Fibroblast of the aortic adventitia (primary cell): Measurements from ENCODE around the gene SLC37A1. TPM values are rescaled to one million over a fixed set of nuclear protein-coding genes. Genes with fewer than 3 reads are reported as not detected.

Source experiments
- DNase-seq: peaks from one replicate; pipeline ENCODE4 v3.0.0-alpha.2; 2010; ENCODE audit warnings: low read depth
- H3K4me3 ChIP-seq: 2 replicates; pipeline ENCODE4 v1.5.1; 2011; ENCODE audit warnings: low read depth, mild to moderate bottlenecking, control low read depth, low read length, moderate library complexity
- total RNA-seq: library from RNA; depleted of rRNA; stranded (reverse); fragments of >200 nt; gene quantifications from 2 replicates; pipeline ENCODE4 v1.2.3, GENCODE V29; 2012; ENCODE audit warnings: low replicate concordance
- TF ChIP-seq, protein P1 (sequence below): IDR thresholded peaks from 2 replicates; pipeline ENCODE4 v1.5.1; 2011; ENCODE audit warnings: mild to moderate bottlenecking, low read length, control low read depth, inconsistent platforms; ENCODE audit not compliant: insufficient read depth

The SLC37A1 gene
- total RNA-seq, 1 donor = 0.27 TPM

DNA sequence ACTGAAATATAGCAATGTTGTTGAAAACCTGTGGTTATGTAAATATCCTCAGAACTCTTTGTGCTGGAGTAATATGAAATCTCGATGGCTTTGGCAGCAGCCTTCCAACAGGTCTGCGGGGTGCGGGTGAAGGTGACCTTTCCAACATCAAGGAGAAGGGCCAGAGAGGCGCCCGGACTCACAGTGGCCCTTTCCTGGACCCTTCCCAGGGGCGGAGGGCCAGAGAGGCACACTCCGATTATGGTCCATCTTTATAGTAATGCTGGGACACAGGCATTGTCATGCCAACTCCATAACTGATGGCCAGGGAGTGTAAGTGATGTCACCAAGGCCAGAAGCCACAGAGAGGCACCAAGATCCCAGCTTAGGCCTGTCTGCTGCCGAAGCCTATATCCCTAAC, 18.1 kb downstream of the SLC37A1 start:
- H3K4me3 ChIP-seq = no peak overlapping the region
- DNase-seq = no peak
- TF ChIP-seq, protein P1, sequence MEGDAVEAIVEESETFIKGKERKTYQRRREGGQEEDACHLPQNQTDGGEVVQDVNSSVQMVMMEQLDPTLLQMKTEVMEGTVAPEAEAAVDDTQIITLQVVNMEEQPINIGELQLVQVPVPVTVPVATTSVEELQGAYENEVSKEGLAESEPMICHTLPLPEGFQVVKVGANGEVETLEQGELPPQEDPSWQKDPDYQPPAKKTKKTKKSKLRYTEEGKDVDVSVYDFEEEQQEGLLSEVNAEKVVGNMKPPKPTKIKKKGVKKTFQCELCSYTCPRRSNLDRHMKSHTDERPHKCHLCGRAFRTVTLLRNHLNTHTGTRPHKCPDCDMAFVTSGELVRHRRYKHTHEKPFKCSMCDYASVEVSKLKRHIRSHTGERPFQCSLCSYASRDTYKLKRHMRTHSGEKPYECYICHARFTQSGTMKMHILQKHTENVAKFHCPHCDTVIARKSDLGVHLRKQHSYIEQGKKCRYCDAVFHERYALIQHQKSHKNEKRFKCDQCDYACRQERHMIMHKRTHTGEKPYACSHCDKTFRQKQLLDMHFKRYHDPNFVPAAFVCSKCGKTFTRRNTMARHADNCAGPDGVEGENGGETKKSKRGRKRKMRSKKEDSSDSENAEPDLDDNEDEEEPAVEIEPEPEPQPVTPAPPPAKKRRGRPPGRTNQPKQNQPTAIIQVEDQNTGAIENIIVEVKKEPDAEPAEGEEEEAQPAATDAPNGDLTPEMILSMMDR = no peak

DNA sequence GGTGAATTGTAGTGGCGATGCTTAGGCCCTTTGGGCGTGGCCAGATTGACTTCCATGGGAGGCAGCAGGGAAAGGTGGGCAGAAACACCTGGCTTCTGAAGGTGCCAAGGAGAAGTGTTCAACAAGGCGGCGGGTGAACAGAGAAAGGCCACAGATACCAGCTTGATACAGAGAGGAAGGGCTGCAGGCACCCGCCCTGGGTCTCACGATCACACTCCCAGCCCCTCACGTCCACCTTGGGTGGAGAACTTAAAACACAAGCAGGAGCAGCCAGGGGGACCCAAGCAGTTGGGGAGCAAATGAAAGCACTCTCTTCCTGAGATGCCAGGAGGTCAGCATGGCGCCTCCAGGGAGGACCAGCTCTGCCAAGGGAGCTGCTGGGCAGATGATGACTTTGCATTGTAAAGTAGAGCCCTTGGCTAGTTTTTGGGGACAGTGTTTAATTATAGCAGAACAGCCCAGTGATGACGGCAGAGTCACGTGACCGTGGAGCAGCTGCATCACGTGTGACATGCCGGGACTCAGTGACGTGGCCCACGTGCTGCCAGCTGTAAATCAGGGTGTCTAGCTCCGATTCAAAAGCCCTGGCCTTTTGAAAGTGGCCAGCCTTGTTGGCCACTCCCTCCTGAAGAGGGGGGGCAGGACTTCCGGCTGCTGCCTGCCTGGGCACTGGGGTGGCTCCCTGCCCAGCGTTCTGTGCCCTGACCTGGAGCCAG, 19.0 kb downstream of the SLC37A1 start:
- no peak overlapping the region for H3K4me3 ChIP-seq
- DNase-seq = no peak
- TF ChIP-seq, protein P1 = no peak

DNA sequence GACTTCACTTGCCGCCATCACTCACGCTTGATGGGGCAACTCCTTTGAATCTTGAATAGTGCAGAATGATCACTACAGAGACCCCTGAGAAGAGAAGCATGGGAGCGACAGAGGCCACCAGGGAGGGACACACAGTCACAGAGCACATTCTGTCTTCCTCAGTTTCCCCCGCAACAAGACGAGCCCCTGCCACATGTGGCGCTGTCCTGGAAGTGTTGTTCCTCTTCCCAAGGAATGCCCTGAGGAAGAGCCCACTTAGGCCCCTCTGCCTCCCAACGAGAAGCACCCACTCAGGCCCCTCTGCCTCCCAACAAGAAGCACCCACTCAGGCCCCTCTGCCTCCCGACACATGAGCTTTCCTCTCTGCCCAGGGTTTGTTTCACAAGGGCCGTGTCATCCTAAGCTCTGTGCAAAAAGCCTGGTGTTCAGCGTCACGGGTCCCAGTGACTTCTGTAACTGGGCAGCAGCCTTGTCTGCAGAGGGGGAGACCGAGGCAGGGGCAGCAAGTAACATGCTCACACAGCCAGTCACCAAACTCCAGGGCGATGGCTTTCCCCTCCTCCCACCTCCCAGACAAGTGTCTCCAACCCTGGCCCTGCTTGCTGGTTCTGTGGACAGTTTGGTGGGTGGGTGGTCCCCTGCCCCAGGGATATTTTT, 19.8 kb downstream of the SLC37A1 start:
- DNase-seq = no peak
- no peak overlapping the region for H3K4me3 ChIP-seq
- TF ChIP-seq, protein P1 = no peak

DNA sequence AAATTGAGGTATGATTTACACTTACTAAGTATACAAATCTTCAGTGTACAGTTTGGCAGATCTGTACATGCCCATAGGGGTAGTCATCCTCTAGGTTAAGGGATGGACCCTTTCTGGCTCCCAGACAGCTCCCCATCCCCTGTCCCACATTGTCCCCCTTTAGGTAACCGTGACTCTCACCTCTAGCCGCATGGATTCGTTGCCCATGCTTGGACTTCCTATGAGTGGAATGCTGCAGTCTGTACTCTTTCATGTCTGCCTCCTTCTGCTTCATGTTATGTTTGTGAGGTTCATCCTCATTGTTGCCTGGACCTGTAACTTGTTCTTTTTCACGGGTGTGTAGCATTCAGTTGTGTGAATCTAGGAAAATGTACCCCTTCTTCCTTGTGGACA, 20.3 kb downstream of the SLC37A1 start:
- TF ChIP-seq, protein P1 = no peak
- no peak overlapping the region for H3K4me3 ChIP-seq

DNA sequence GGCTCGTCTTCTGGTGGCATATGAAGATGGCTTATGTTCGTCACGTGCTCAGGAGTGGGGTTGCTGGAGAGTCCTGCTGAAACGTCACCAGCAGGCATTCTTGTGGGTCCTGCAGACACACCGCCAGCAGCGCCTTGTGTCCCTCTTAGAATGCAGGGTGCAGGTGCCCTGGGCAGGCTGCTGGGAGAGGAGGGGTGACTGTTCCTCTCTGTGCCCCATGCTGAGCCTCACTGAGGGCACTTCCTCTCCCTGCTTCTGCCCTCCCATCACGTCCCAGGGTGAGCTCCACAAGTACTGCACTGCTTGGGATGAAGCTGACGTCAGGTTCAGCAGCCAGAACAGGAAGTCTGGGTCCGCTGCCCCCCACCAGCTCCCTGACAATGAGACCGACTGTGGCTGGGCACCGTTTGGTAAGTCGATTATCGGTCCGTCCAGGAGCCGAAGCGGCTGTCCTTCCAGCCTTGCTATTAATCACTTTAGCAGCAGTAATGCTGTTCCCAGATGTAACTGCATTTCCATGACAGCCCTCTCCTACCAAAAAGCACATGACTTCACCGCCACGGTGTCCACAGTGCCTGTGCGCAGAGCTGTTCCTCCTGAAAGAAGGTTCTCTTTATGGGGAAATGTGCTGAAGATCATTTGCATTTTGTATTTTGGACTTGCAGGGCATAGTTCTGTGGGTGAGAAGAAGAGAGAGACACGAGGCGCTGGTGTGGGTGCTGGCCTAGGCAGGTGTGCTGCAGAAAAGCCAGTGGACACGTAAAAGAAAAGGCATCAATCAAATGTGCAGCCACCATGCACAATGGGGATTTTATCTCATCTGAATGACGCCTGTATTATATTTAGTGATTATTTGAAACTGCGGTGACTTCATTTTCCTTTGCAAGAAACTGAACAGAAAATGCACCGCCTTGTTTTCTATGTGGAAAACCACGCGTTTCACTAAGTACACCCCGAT, 21.0 kb downstream of the SLC37A1 start:
- TF ChIP-seq, protein P1 = no peak
- no peak for DNase-seq

More for the DNA sequence above, 20.3 kb downstream of the SLC37A1 start:
- no peak for DNase-seq

DNA sequence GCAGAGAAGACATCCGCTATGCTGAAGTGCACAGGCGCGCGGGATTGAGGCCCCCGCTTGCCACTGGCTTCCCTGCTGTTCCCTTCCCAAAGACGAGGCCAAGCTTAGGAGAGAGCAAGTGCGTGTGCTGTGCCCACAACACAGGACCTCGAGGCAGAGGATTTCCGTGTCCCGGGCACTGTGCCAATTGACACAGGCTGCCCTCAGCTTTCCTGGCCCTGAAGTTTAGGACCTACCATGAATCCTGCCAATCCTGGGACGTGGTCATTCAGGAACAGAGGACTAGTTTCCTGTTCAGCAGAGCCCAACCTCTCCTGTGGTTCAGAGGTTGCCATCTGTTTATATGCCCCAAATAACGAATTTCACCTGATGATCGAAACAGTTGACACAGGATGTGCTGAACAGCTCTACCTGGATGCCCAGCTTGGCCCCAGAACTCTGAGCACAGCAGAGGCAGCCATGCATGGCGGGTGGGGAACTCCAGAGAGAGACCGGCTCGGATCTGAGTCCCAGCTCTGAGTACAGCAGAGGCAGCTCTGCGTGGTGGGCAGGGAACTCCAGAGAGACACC, 22.0 kb downstream of the SLC37A1 start:
- no peak overlapping the region for H3K4me3 ChIP-seq
- DNase-seq = no peak
- TF ChIP-seq, protein P1 = no peak

More for the DNA sequence above, 21.0 kb downstream of the SLC37A1 start:
- no peak overlapping the region for H3K4me3 ChIP-seq
